HCT116 (cell line): ENCODE measurements around the gene TMEM169. TPM values are rescaled to one million over a fixed set of nuclear protein-coding genes. Genes with fewer than 3 reads are reported as not detected.

Experiments
- ATAC-seq: fragments of 200-7000 bp; cut with Tn5 transposase; 2 replicates; pipeline ENCODE4 v1.9.1; 2020; ENCODE audit warnings: mild to moderate bottlenecking, moderate library complexity
- BruUV-seq: library from RNA; stranded (reverse); fragments of 400-500 nt; replicated peaks from 2 replicates; lab custom pipeline; 2021; lab: Mats Ljungman, UMichigan
- CTCF ChIA-PET: fragments of 300-600 bp; sonication (Branson Sonifier 250); formaldehyde crosslinking; loops from one replicate; lab custom pipeline; 2021; ENCODE audit warnings: antibody characterized with exemption; lab: Charles Lee
- POLR2A ChIA-PET: fragments of 300-600, 350-600 bp; sonication (Branson Sonifier 250); formaldehyde crosslinking; loops from one replicate; lab custom pipeline; 2021; ENCODE audit warnings: antibody characterized with exemption; lab: Charles Lee
- RAD21 ChIA-PET, 2 experiments: fragments of 300-600 bp; sonication (Branson Sonifier 250); formaldehyde crosslinking; loops; one replicate each; lab custom pipeline; 2023; ENCODE audit warnings: low total read pairs in 2 of 2; ENCODE audit not compliant: uncharacterized antibody in 2 of 2, unreplicated experiment in 2 of 2, low non-redundant PET in 1 of 2; lab: Charles Lee
- DNase-seq: peaks from one replicate; pipeline ENCODE4 v3.0.0-alpha.2; 2010; ENCODE audit warnings: low read depth, low spot score
- H2AFZ ChIP-seq: fragments of 200-600 bp; shearing (Covaris generic), sonication (generic); 2 replicates; pipeline ENCODE4 v1.6.1; 2017; ENCODE audit warnings: low read depth, mixed run types, mixed read lengths, antibody characterized with exemption, low read length; ENCODE audit not compliant: poor library complexity, severe bottlenecking
- H3K27ac ChIP-seq: 2 replicates; pipeline ENCODE4 v1.5.1; 2012; ENCODE audit warnings: low read depth, low read length
- H3K27me3 ChIP-seq: fragments of 200-600 bp; sonication (generic); 2 replicates; pipeline ENCODE4 v1.6.1; 2016; ENCODE audit warnings: mixed run types, low read length, mixed read lengths; ENCODE audit not compliant: insufficient read depth
- H3K36me3 ChIP-seq, 2 experiments: fragments of 200-500 bp in 1 of 2; fragments of 200-600 bp in 1 of 2; sonication (Bioruptor generic) in 1 of 2; sonication (generic) in 1 of 2; 2 replicates each; pipeline versions ENCODE4 v1.5.1 to v1.6.1; 2014 to 2016; ENCODE audit warnings: low read length in 2 of 2, inconsistent platforms in 1 of 2, mixed read lengths in 1 of 2, mixed run types in 1 of 2; ENCODE audit not compliant: insufficient read depth in 2 of 2, control insufficient read depth in 1 of 2
- H3K4me1 ChIP-seq, 2 experiments: fragments of 200-600 bp in 1 of 2; sonication (generic) in 1 of 2; 2 replicates each; pipeline versions ENCODE4 v1.5.1 to v1.6.1; 2012 to 2017; ENCODE audit warnings: low read length in 2 of 2, inconsistent platforms in 1 of 2, mild to moderate bottlenecking in 1 of 2, mixed read lengths in 1 of 2, mixed run types in 1 of 2, moderate library complexity in 1 of 2; ENCODE audit not compliant: insufficient read depth in 2 of 2, control insufficient read depth in 1 of 2
- H3K4me2 ChIP-seq: fragments of 200-600 bp; sonication (generic); 2 replicates; pipeline ENCODE4 v1.6.1; 2017; ENCODE audit warnings: mixed run types, low read length, mixed read lengths
- H3K4me3 ChIP-seq, 2 experiments: fragments of 200-600 bp in 1 of 2; sonication (generic) in 1 of 2; replicated peaks in 1 of 2; 2 replicates each; pipeline ENCODE4 v1.5.1; 2011 to 2016; ENCODE audit warnings: low read length in 2 of 2, control low read depth in 1 of 2, low read depth in 1 of 2, mild to moderate bottlenecking in 1 of 2, mixed read lengths in 1 of 2, mixed run types in 1 of 2
- H3K79me2 ChIP-seq: fragments of 200-600 bp; sonication (generic); 2 replicates; pipeline ENCODE4 v1.6.1; 2017; ENCODE audit warnings: mild to moderate bottlenecking, mixed run types, low read length, moderate library complexity, mixed read lengths; ENCODE audit not compliant: insufficient read depth
- H3K9ac ChIP-seq: fragments of 200-600 bp; sonication (generic); 2 replicates; pipeline ENCODE4 v1.6.1; 2016; ENCODE audit warnings: low read length, mixed read lengths
- H3K9me2 ChIP-seq: fragments of 200-600 bp; sonication (generic), shearing (Covaris generic); 2 replicates; pipeline ENCODE4 v1.6.1; 2017; ENCODE audit warnings: mixed run types, mild to moderate bottlenecking, moderate library complexity; ENCODE audit not compliant: insufficient read depth
- H3K9me3 ChIP-seq, 2 experiments: fragments of 200-500 bp in 1 of 2; fragments of 200-600 bp in 1 of 2; sonication (Bioruptor generic) in 1 of 2; sonication (generic) in 1 of 2; 2 replicates each; pipeline ENCODE4 v1.6.1; 2014 to 2017; ENCODE audit warnings: low read length in 2 of 2, mixed read lengths in 2 of 2, inconsistent platforms in 1 of 2, low read depth in 1 of 2, mild to moderate bottlenecking in 1 of 2, mixed run types in 1 of 2, moderate library complexity in 1 of 2; ENCODE audit not compliant: control insufficient read depth in 1 of 2, insufficient read depth in 1 of 2
- H4K20me1 ChIP-seq: fragments of 200-600 bp; sonication (generic), shearing (Covaris generic); 2 replicates; pipeline ENCODE4 v1.6.1; 2017; ENCODE audit warnings: mixed run types, mild to moderate bottlenecking, moderate library complexity; ENCODE audit not compliant: insufficient read depth
- CBX3 ChIP-seq: IDR thresholded peaks from 2 replicates; pipeline ENCODE4 v1.6.1; 2012; ENCODE audit warnings: low read depth
- CTCF ChIP-seq, 3 experiments: fragments of 200-600 bp in 1 of 3; sonication (generic) in 1 of 3; IDR thresholded peaks in 2 of 3; conservative IDR thresholded peaks in 1 of 3; 2 replicates each; pipeline ENCODE4 v1.5.1; 2012 to 2017; ENCODE audit warnings: low read depth in 2 of 3, low read length in 2 of 3, antibody characterized with exemption in 1 of 3, borderline replicate concordance in 1 of 3, control low read depth in 1 of 3, mild to moderate bottlenecking in 1 of 3, mixed read lengths in 1 of 3, mixed run types in 1 of 3, moderate library complexity in 1 of 3; ENCODE audit not compliant: insufficient read depth in 1 of 3
- EGR1 ChIP-seq: IDR thresholded peaks from 2 replicates; pipeline ENCODE4 v1.6.1; 2012; ENCODE audit warnings: low read depth
- EZH2 ChIP-seq: fragments of 200-600 bp; sonication (generic); IDR thresholded peaks from 2 replicates; pipeline ENCODE4 v1.6.1; 2017; ENCODE audit warnings: antibody characterized with exemption, mixed run types
- POLR2AphosphoS5 ChIP-seq: IDR thresholded peaks from 2 replicates; pipeline ENCODE4 v1.6.1; 2011; ENCODE audit warnings: mild to moderate bottlenecking, low read depth, low read length, moderate library complexity
- SIN3A ChIP-seq: IDR thresholded peaks from 2 replicates; pipeline ENCODE4 v1.6.1; 2012; ENCODE audit warnings: low read depth
- TCF7L2 ChIP-seq: IDR thresholded peaks from 2 replicates; pipeline ENCODE4 v1.7.0; 2011; ENCODE audit warnings: borderline replicate concordance, inconsistent platforms; ENCODE audit not compliant: insufficient read depth, insufficient read length; ENCODE audit errors: extremely low read depth
- ZFX ChIP-seq: fragments of 450-650 bp; IDR thresholded peaks from 2 replicates; pipeline ENCODE4 v1.6.1; 2017
- ZNF274 ChIP-seq: fragments of 200-500 bp; sonication (Bioruptor generic); IDR thresholded peaks from 2 replicates; pipeline ENCODE4 v1.6.1; 2014; ENCODE audit warnings: mild to moderate bottlenecking, low read depth, low read length, inconsistent platforms
- intact Hi-C: fragments of 100-400 bp; cut with micrococcal nuclease; formaldehyde crosslinking; loops from 2 replicates; pipeline ENCODE4 v1.10.0; 2022
- total RNA-seq: library from RNA; stranded (reverse); gene quantifications from one replicate; pipeline ENCODE4 v1.2.1, GENCODE V29; 2021; ENCODE audit not compliant: unreplicated experiment
- TF ChIP-seq, protein P1 (sequence below): IDR thresholded peaks from 2 replicates; pipeline ENCODE4 v1.6.1; 2011; ENCODE audit warnings: mild to moderate bottlenecking, low read length, moderate library complexity; ENCODE audit not compliant: insufficient replicate concordance; ENCODE audit errors: extremely low read depth

TMEM169 gene
- total RNA-seq, 1 experiment from 2014 or later = 0.42 TPM

DNA sequence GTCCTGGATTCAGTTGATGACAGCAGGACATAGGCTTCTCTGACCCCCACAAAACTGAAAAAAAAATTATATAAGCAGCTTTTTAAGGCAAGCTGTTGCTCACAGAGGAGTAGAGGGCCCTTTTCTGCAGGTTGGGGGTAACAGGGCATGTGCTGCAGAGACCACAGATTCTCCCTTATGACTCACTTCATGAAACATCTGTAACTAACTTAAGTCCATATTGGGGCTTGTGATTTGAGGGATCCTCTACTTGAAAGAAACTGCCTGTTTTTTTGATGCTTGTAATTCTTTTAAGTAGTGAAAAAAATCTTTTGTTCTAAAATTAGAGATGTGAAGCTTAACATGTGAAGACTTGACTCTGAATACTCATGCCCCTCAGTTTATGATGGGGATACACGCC lies 60.8 kb downstream of the TMEM169 start:
- POLR2A ChIA-PET = no interaction called here
- BruUV-seq = no TSS peak
- no peak for DNase-seq

GRCh38 chr2:216144372-216144771 lies 62.7 kb downstream of the TMEM169 start:
- no peak overlapping the region for H2AFZ ChIP-seq
- ATAC-seq (no peak), DNase-seq (no peak)
- no peak overlapping the region for H3K4me2 ChIP-seq
- CTCF ChIA-PET = no interaction called here
- peaks cover 94% of the 10 kb centered on the region for H3K79me2 ChIP-seq
- H3K4me1 ChIP-seq = no peaks in the 10 kb centered on the region
- no TSS peak for BruUV-seq
- H3K27me3 ChIP-seq = no peaks in the 10 kb centered on the region
- H3K4me3 ChIP-seq = no peak overlapping the region
- no peak overlapping the region for H3K27ac ChIP-seq
- intact Hi-C loops = no loop called here
- H3K9me3 ChIP-seq = no peaks in the 10 kb centered on the region
- POLR2A ChIA-PET = no interaction called here
- no peak overlapping the region for H3K9ac ChIP-seq
- H3K9me2 ChIP-seq = no peaks in the 10 kb centered on the region
- H3K36me3 ChIP-seq = peaks cover 70 to 75% of the 10 kb centered on the region in 2 experiments
- RAD21 ChIA-PET = no interaction called here
- peaks cover 18% of the 10 kb centered on the region; the same call in 1 of the 2 replicates for H4K20me1 ChIP-seq
- TF ChIP-seq, protein P1, sequence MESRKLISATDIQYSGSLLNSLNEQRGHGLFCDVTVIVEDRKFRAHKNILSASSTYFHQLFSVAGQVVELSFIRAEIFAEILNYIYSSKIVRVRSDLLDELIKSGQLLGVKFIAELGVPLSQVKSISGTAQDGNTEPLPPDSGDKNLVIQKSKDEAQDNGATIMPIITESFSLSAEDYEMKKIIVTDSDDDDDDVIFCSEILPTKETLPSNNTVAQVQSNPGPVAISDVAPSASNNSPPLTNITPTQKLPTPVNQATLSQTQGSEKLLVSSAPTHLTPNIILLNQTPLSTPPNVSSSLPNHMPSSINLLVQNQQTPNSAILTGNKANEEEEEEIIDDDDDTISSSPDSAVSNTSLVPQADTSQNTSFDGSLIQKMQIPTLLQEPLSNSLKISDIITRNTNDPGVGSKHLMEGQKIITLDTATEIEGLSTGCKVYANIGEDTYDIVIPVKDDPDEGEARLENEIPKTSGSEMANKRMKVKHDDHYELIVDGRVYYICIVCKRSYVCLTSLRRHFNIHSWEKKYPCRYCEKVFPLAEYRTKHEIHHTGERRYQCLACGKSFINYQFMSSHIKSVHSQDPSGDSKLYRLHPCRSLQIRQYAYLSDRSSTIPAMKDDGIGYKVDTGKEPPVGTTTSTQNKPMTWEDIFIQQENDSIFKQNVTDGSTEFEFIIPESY = no peak
- no peak for TF ChIP-seq EGR1
- no peak for TF ChIP-seq ZNF274
- TF ChIP-seq TCF7L2 = no peak
- no peak for TF ChIP-seq CBX3
- no peak for TF ChIP-seq SIN3A
- no peak for TF ChIP-seq EZH2
- TF ChIP-seq CTCF (IDR thresholded peaks at IDR 0.05 in 2 of 3, conservative IDR thresholded peaks at IDR 0.05 in 1 of 3; ENCODE audit: borderline replicate concordance in 1 of 3, insufficient read depth in 1 of 3, low read depth in 2 of 3, low read length in 2 of 3) = no peak
- no peak for TF ChIP-seq POLR2AphosphoS5
- no peak for TF ChIP-seq ZFX

More for the DNA sequence above, 60.8 kb downstream of the TMEM169 start:
- no peak overlapping the region for H3K4me3 ChIP-seq
- intact Hi-C loops = no loop called here
- H3K9ac ChIP-seq = no peak overlapping the region
- no peaks in the 10 kb centered on the region for H3K27me3 ChIP-seq
- no peaks in the 10 kb centered on the region for H3K9me2 ChIP-seq
- H3K36me3 ChIP-seq = peaks cover 68 to 73% of the 10 kb centered on the region in 2 experiments
- CTCF ChIA-PET = no interaction called here
- H3K79me2 ChIP-seq = peaks cover 94% of the 10 kb centered on the region
- no peak overlapping the region for H3K4me2 ChIP-seq
- H3K27ac ChIP-seq = no peak overlapping the region
- H4K20me1 ChIP-seq = peaks cover 14% of the 10 kb centered on the region; the same call in 1 of the 2 replicates
- H2AFZ ChIP-seq = no peak overlapping the region
- ATAC-seq = no peak
- RAD21 ChIA-PET = no interaction called here
- H3K4me1 ChIP-seq = no peaks in the 10 kb centered on the region
- TF ChIP-seq CTCF (IDR thresholded peaks at IDR 0.05 in 2 of 3, conservative IDR thresholded peaks at IDR 0.05 in 1 of 3; ENCODE audit: borderline replicate concordance in 1 of 3, insufficient read depth in 1 of 3, low read depth in 2 of 3, low read length in 2 of 3) = no peak
- TF ChIP-seq, all 23 proteins: peak for 0
- no peaks in the 10 kb centered on the region for H3K9me3 ChIP-seq
